ENCODE results near the gene DIAPH3.

The DIAPH3 gene

GRCh38 chr13:59641817-59642216, 521.9 kb downstream of the DIAPH3 start:
- DNase-seq (ENCODE audit: extremely low read depth, low read depth): no peak
- TF ChIP-seq, protein P1, sequence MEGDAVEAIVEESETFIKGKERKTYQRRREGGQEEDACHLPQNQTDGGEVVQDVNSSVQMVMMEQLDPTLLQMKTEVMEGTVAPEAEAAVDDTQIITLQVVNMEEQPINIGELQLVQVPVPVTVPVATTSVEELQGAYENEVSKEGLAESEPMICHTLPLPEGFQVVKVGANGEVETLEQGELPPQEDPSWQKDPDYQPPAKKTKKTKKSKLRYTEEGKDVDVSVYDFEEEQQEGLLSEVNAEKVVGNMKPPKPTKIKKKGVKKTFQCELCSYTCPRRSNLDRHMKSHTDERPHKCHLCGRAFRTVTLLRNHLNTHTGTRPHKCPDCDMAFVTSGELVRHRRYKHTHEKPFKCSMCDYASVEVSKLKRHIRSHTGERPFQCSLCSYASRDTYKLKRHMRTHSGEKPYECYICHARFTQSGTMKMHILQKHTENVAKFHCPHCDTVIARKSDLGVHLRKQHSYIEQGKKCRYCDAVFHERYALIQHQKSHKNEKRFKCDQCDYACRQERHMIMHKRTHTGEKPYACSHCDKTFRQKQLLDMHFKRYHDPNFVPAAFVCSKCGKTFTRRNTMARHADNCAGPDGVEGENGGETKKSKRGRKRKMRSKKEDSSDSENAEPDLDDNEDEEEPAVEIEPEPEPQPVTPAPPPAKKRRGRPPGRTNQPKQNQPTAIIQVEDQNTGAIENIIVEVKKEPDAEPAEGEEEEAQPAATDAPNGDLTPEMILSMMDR (IDR thresholded peaks at IDR 0.05; ENCODE audit: low read depth, low read length): no peak

- no peak for DNase-seq (ENCODE audit: extremely low read depth, low read depth)
- TF ChIP-seq, protein P1 (IDR thresholded peaks at IDR 0.05; ENCODE audit: low read depth, low read length): no peak
Observed at GRCh38 chr13:59641261-59641660, 522.5 kb downstream of the DIAPH3 start.

DNA sequence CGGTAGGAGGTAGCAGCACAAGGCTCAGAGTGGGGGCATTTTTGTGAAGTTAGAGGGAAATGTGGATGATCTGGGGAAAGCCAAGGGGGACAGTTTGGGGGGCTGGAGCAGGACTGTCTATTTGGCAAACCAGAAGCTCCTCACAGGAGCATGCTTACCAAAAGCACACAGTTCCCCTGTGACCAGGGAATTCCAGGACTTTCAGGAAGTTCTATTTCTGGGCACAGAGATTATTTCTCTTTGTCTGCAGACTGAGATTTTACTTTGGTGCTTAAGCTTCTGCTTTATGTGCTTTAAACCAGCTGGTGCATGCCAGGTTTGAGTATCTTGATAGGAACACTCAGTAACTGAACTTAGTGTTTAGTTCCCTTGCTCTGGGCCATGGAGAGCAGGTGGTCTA, 525.3 kb downstream of the DIAPH3 start:
- TF ChIP-seq, protein P1 (IDR thresholded peaks at IDR 0.05; ENCODE audit: low read depth, low read length): no peak
- DNase-seq (ENCODE audit: extremely low read depth, low read depth): no peak

GRCh38 chr13:59635589-59635988, 528.1 kb downstream of the DIAPH3 start:
- TF ChIP-seq, protein P1 (IDR thresholded peaks at IDR 0.05; ENCODE audit: low read depth, low read length): no peak
- no peak for DNase-seq (ENCODE audit: extremely low read depth, low read depth)

DNA sequence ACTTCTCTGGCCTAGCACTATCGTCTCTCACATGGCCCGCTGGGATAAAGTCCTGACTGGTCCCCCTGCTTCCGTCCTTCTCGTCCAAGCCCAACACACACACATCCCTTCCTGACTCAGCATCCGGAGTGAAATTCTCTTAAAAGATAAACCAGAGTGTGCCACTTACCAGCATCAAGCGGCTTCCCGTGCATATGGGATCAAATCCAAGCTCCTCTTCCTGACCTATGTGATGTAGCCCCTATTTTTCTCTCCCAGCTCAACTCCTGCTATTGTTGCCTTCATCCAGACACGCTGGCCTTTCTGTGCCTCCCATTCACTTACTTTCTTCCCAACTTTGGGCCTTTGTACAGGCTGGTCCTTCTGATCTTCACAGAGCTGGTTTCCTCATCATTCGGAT, 530.4 kb downstream of the DIAPH3 start:
- TF ChIP-seq, protein P1 (IDR thresholded peaks at IDR 0.05; ENCODE audit: low read depth, low read length): no peak
- DNase-seq (ENCODE audit: extremely low read depth, low read depth): no peak

- DNase-seq (ENCODE audit: extremely low read depth, low read depth): no peak
- TF ChIP-seq, protein P1 (IDR thresholded peaks at IDR 0.05; ENCODE audit: low read depth, low read length): no peak
Observed at GRCh38 chr13:59631271-59631670, 532.5 kb downstream of the DIAPH3 start.

DNA sequence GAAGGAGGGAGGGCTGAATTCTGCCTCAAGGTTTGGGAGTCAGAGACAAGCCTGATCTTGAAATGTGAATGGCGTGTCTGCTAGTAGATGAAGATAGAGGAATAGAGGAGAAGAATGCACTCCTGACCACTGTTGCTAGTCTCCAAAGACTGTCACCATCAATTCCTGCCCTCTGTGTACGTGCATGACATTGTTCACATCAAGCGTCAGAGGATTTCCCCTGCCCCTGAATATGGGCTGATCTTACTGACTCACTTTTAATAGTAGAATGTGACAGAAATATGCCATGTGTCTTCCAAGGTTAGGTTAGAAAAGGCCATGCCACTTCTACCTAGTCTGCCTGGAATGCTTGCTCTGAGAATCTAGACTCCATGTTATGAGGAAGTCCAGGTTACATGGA, 538.6 kb downstream of the DIAPH3 start:
- TF ChIP-seq, protein P1 (IDR thresholded peaks at IDR 0.05; ENCODE audit: low read depth, low read length): no peak
- DNase-seq (ENCODE audit: extremely low read depth, low read depth): no peak

All from AG09319 (cell line).